Measurements from ENCODE around the gene DNPH1. TPM values are rescaled to one million over a fixed set of nuclear protein-coding genes. Genes with fewer than 3 reads are reported as not detected.

The DNPH1 gene
- total and polyA plus RNA-seq, 11 donors = 18.9 to 63.7 (median 29.7) TPM

DNA sequence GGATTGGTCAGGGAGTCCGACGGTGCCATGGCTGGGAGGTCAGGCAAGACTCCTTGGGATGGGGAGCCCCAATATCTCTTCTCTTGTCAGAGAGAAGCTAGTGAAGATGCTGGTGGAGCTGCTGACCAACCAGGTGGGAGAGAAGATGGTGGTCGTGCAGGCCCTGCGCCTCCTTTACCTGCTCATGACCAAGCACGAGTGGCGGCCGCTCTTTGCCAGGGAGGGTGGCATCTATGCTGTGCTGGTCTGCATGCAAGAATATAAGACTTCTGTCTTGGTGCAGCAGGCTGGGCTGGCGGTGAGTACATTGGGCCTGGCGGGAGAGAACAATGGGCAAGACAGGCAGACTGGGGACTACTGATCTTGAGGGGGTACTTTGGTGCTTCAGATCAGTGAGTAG lies 36.4 kb downstream of the DNPH1 start:
- peaks cover 0 to 88% (median 81%) of the 10 kb centered on the region in 9 donors for H3K36me3 ChIP-seq
- DNase-seq (no peak), ATAC-seq (no peak)
- H3K27ac ChIP-seq = no peak overlapping the region
- no peaks in the 10 kb centered on the region for H3K27me3 ChIP-seq
- no peaks in the 10 kb centered on the region for H3K9me3 ChIP-seq
- WGBS, 4 donors = 95 to 98% (median 96%) methylated on average over 6 to 9 of the region's 9 CpGs
- intact Hi-C loops (cut with DNase I) = no loop called here
- H3K4me3 ChIP-seq = no peak overlapping the region
- peaks cover 0 to 6% (median 0%) of the 10 kb centered on the region in 12 donors for H3K4me1 ChIP-seq
- TF ChIP-seq, protein P1, sequence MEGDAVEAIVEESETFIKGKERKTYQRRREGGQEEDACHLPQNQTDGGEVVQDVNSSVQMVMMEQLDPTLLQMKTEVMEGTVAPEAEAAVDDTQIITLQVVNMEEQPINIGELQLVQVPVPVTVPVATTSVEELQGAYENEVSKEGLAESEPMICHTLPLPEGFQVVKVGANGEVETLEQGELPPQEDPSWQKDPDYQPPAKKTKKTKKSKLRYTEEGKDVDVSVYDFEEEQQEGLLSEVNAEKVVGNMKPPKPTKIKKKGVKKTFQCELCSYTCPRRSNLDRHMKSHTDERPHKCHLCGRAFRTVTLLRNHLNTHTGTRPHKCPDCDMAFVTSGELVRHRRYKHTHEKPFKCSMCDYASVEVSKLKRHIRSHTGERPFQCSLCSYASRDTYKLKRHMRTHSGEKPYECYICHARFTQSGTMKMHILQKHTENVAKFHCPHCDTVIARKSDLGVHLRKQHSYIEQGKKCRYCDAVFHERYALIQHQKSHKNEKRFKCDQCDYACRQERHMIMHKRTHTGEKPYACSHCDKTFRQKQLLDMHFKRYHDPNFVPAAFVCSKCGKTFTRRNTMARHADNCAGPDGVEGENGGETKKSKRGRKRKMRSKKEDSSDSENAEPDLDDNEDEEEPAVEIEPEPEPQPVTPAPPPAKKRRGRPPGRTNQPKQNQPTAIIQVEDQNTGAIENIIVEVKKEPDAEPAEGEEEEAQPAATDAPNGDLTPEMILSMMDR (IDR thresholded peaks at IDR 0.05) = no peak
- TF ChIP-seq POLR2A (IDR thresholded peaks at IDR 0.05) = no peak

GRCh38 chr6:43189776-43190304 lies 39.4 kb downstream of the DNPH1 start:
- intact Hi-C loops (cut with DNase I) = loop anchor here in 1 of 10 donors (10.0 kb wide), 1 partner anchor 165 kb away; no protein-coding TSS in a partner anchor
- TF ChIP-seq, protein P1 (IDR thresholded peaks at IDR 0.05) = no peak
- no peak for TF ChIP-seq POLR2A (IDR thresholded peaks at IDR 0.05)
- H3K27ac ChIP-seq = no peak overlapping the region
- DNase-seq (no peak), ATAC-seq (no peak)
- H3K4me3 ChIP-seq = no peak overlapping the region
- 52 to 60% (median 57%) methylated on average over 6 of the region's 6 CpGs for WGBS, 4 donors
- H3K27me3 ChIP-seq = no peaks in the 10 kb centered on the region
- no peaks in the 10 kb centered on the region for H3K9me3 ChIP-seq
- peaks cover 0 to 87% (median 81%) of the 10 kb centered on the region in 9 donors for H3K36me3 ChIP-seq
- H3K4me1 ChIP-seq = peaks cover 0 to 6% (median 0%) of the 10 kb centered on the region in 12 donors

GRCh38 chr6:43188426-43188825 lies 40.9 kb downstream of the DNPH1 start:
- DNase-seq (no peak), ATAC-seq (no peak)
- TF ChIP-seq POLR2A (IDR thresholded peaks at IDR 0.05) = no peak
- TF ChIP-seq, protein P1 (IDR thresholded peaks at IDR 0.05) = no peak
- Histone ChIP-seq H3K27ac (no peak overlapping the region), H3K36me3 (peaks cover 0 to 81% (median 72%) of the 10 kb centered on the region in 9 donors), H3K4me3 (no peak overlapping the region), H3K9me3 (no peaks in the 10 kb centered on the region), H3K27me3 (no peaks in the 10 kb centered on the region), H3K4me1 (peaks cover 0 to 13% (median 4%) of the 10 kb centered on the region in 12 donors)
- intact Hi-C loops (cut with DNase I) = loop anchor here in 1 of 10 donors (10.0 kb wide), 1 partner anchor 166 kb away; no protein-coding TSS in a partner anchor
- WGBS, 4 donors = 92 to 95% (median 93%) methylated on average over 9 to 10 of the region's 10 CpGs

GRCh38 chr6:43187821-43188220 lies 41.5 kb downstream of the DNPH1 start:
- WGBS, 4 donors = 95 to 98% (median 97%) methylated on average over 7 of the region's 7 CpGs
- DNase-seq = no peak

More at GRCh38 chr6:43187821-43188220, 41.5 kb downstream of the DNPH1 start:
- H3K36me3 ChIP-seq = peaks cover 0 to 75% (median 66%) of the 10 kb centered on the region in 9 donors
- intact Hi-C loops (cut with DNase I) = loop anchor here in 1 of 10 donors (10.0 kb wide), 1 partner anchor 167 kb away; no protein-coding TSS in a partner anchor
- H3K27ac ChIP-seq = no peak overlapping the region
- no peaks in the 10 kb centered on the region for H3K9me3 ChIP-seq
- TF ChIP-seq POLR2A (IDR thresholded peaks at IDR 0.05) = no peak
- TF ChIP-seq, protein P1 (IDR thresholded peaks at IDR 0.05) = no peak
- no peak overlapping the region for H3K4me3 ChIP-seq
- ATAC-seq = no peak
- peaks cover 0 to 19% (median 10%) of the 10 kb centered on the region in 12 donors for H3K4me1 ChIP-seq
- H3K27me3 ChIP-seq = no peaks in the 10 kb centered on the region
